Parathyroid adenoma (tissue), 2 donors: Measurements from ENCODE around the gene POU2F1.

ENCODE experiments used
- H2AFZ ChIP-seq: fragments of 300-600 bp; sonication (generic); one replicate; pipeline ENCODE4 v1.7.0; 2017; ENCODE audit warnings: antibody characterized with exemption, mild to moderate bottlenecking
- H3K27ac ChIP-seq: fragments of 300-600 bp; sonication (generic); one replicate; pipeline ENCODE4 v1.7.0; 2017
- H3K27me3 ChIP-seq: fragments of 300-600 bp; sonication (generic); one replicate; pipeline ENCODE4 v1.7.0; 2017; ENCODE audit warnings: low read length; ENCODE audit not compliant: control insufficient read depth, insufficient read depth
- H3K36me3 ChIP-seq: fragments of 300-600 bp; sonication (generic); one replicate; pipeline ENCODE4 v1.7.0; 2017; ENCODE audit warnings: low read length; ENCODE audit not compliant: control insufficient read depth, insufficient read depth
- H3K4me1 ChIP-seq: fragments of 300-600 bp; sonication (generic); one replicate; pipeline ENCODE4 v1.7.0; 2017; ENCODE audit warnings: control low read depth
- H3K4me2 ChIP-seq: fragments of 300-600 bp; sonication (generic); one replicate; pipeline ENCODE4 v1.7.0; 2017; ENCODE audit warnings: low read length
- H3K4me3 ChIP-seq: fragments of 300-600 bp; sonication (generic); one replicate; pipeline ENCODE4 v1.7.0; 2017; ENCODE audit warnings: low read depth, low read length
- H3K79me2 ChIP-seq: fragments of 300-600 bp; sonication (generic); one replicate; pipeline ENCODE4 v1.7.0; 2017; ENCODE audit warnings: control low read depth
- H3K9ac ChIP-seq: fragments of 300-600 bp; sonication (generic); one replicate; pipeline ENCODE4 v1.7.0; 2017; ENCODE audit warnings: mild to moderate bottlenecking
- H3K9me3 ChIP-seq: fragments of 300-600 bp; sonication (generic); one replicate; pipeline ENCODE4 v1.7.0; 2017; ENCODE audit warnings: low read length; ENCODE audit not compliant: control insufficient read depth
- CTCF ChIP-seq: fragments of 300-600 bp; sonication (generic); IDR thresholded peaks from one replicate; pipeline ENCODE4 v1.7.0; 2017; ENCODE audit warnings: antibody characterized with exemption, mild to moderate bottlenecking
- donor health status: primary hyperparathyroidism.

The POU2F1 gene

GRCh38 chr1:167207940-167208623, 12.6 kb upstream of the POU2F1 start:
- Histone ChIP-seq H3K9ac (no peak overlapping the region), H3K4me1 (no peaks in the 10 kb centered on the region), H3K27me3 (no peaks in the 10 kb centered on the region), H3K27ac (no peak overlapping the region), H3K9me3 (no peaks in the 10 kb centered on the region), H3K4me3 (no peak overlapping the region), H3K36me3 (no peaks in the 10 kb centered on the region), H2AFZ (no peak overlapping the region), H3K79me2 (no peaks in the 10 kb centered on the region), H3K4me2 (no peak overlapping the region)
- no peak for TF ChIP-seq CTCF

DNA sequence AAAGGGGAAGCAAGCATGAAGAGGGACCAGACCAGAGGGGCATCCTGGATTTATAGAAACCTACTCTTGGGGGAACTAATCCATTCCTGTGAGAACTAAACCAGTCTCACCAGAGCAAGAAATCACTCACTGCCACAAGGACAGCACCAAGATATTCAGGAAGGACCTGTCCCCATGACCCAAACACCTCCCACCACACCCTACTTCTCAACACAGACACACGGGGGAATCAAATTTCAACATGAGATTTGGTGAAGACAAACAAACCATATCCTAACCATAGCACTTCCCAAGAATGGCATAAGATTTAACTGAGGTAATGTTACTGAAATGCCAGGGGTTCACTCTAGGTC, 12.1 kb upstream of the POU2F1 start:
- Histone ChIP-seq H3K36me3 (no peaks in the 10 kb centered on the region), H3K9ac (no peak overlapping the region), H3K27me3 (no peaks in the 10 kb centered on the region), H3K27ac (no peak overlapping the region), H3K4me3 (no peak overlapping the region), H3K4me2 (no peak overlapping the region), H2AFZ (no peak overlapping the region), H3K79me2 (no peaks in the 10 kb centered on the region), H3K4me1 (no peaks in the 10 kb centered on the region), H3K9me3 (no peaks in the 10 kb centered on the region)
- TF ChIP-seq CTCF, result no peak

DNA sequence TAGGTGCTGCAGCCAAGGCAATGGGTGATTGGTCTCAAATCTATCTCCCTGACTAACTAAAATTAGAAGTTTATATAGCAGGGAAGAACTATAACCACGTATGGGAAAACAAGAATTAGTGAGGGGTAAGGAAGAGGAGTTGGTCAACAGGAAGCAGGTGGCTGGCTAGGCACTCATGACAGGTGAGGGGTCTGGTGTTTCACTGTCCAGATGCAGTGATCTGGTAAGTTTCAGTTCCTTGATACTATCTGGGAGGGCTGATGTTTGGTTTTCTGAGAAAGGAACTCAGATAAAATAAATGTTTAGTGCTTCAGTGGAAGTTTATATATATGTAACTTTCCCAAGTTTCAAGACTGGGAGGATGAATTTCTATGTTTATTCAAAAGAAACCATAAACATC, 11.6 kb upstream of the POU2F1 start:
- no peak for TF ChIP-seq CTCF
- no peaks in the 10 kb centered on the region for H3K79me2 ChIP-seq
- no peak overlapping the region for H3K27ac ChIP-seq
- no peaks in the 10 kb centered on the region for H3K9me3 ChIP-seq
- H3K9ac ChIP-seq, result no peak overlapping the region
- no peak overlapping the region for H3K4me3 ChIP-seq
- no peaks in the 10 kb centered on the region for H3K36me3 ChIP-seq
- no peak overlapping the region for H2AFZ ChIP-seq
- H3K27me3 ChIP-seq, result no peaks in the 10 kb centered on the region
- H3K4me1 ChIP-seq, result no peaks in the 10 kb centered on the region
- no peak overlapping the region for H3K4me2 ChIP-seq

DNA sequence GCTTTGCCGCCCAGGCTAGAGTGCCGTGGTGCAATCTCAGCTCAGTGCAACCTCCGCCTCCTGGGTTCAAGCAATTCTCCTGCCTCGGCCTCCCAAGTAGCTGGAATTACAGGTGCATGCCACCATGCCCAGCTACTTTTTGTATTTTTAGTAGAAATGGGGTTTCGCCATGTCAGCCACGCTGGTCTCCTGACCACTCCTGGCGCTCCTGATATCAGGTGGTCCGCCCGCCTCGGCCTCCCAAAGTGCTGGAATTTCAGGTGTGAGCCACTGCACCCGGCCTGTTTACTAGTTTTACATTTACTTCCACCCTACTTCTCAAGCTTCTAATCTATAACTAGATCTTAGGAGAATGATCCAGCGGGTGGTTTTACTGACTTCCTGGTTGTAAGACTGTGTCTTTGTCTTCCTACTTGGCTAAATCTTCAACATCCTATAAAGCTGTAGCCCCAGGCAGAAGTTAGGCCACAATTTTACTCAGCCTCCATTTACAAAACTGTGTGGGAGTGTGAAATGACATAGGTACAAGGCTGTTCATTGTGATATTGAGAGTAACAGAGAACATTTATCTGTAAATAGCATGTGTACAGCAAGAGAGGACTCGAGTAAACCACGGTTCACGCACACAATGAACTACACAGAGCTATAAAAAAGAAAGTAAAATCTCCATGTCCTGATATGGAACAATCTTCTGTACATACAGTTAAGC, 9.6 kb upstream of the POU2F1 start:
- no peak overlapping the region for H3K27ac ChIP-seq
- H3K4me1 ChIP-seq, result no peaks in the 10 kb centered on the region
- no peaks in the 10 kb centered on the region for H3K79me2 ChIP-seq
- no peak overlapping the region for H3K4me3 ChIP-seq
- no peaks in the 10 kb centered on the region for H3K36me3 ChIP-seq
- TF ChIP-seq CTCF, result no peak
- H3K4me2 ChIP-seq, result no peak overlapping the region
- no peak overlapping the region for H3K9ac ChIP-seq
- H3K27me3 ChIP-seq, result no peaks in the 10 kb centered on the region
- no peak overlapping the region for H2AFZ ChIP-seq
- H3K9me3 ChIP-seq, result no peaks in the 10 kb centered on the region

GRCh38 chr1:167212025-167212424, 8.7 kb upstream of the POU2F1 start:
- Histone ChIP-seq H3K79me2 (no peaks in the 10 kb centered on the region), H3K36me3 (no peaks in the 10 kb centered on the region), H3K4me1 (no peaks in the 10 kb centered on the region), H3K4me3 (no peak overlapping the region), H3K27ac (no peak overlapping the region), H3K9ac (no peak overlapping the region), H3K4me2 (no peak overlapping the region), H3K9me3 (no peaks in the 10 kb centered on the region), H2AFZ (no peak overlapping the region), H3K27me3 (no peaks in the 10 kb centered on the region)
- no peak for TF ChIP-seq CTCF
